Adipose tissue (tissue), 3 donors: ENCODE measurements around the gene TYSND1. TPM values are rescaled to one million over a fixed set of nuclear protein-coding genes. Genes with fewer than 3 reads are reported as not detected.
"Not testable (repeated sequence)": the region's sequence is repeated elsewhere in the genome, so short reads cannot be mapped to it uniquely, and the experiment has no call there.

Experiments
- H3K27ac ChIP-seq: one replicate; pipeline ENCODE4 v1.5.1; 2013; ENCODE audit warnings: low read depth, low read length
- WGBS, 3 donors: extraction: QIAGEN DNeasy Blood & Tissue Kit; methylation state at CpG; one replicate each; pipeline ENCODE4 v1.1.7; 2013; 5-methylcytosine and 5-hydroxymethylcytosine counted together
- polyA plus RNA-seq, 3 donors: library from polyadenylated mRNA; stranded (reverse); fragments of 200-250 nt; gene quantifications; one replicate each; pipeline ENCODE4 v1.2.3, GENCODE V29; 2013
- donor health status: healthy with polysubstance abuse.
- donor health status: Bipolar disorder and iron deficiency.
- donor health status: healthy.

TYSND1 gene
- 10 to 100 TPM in 1 of 3 donors, 1 to 10 TPM in 2; 8.0 to 14.9 (median 9.6) TPM for polyA plus RNA-seq

DNA sequence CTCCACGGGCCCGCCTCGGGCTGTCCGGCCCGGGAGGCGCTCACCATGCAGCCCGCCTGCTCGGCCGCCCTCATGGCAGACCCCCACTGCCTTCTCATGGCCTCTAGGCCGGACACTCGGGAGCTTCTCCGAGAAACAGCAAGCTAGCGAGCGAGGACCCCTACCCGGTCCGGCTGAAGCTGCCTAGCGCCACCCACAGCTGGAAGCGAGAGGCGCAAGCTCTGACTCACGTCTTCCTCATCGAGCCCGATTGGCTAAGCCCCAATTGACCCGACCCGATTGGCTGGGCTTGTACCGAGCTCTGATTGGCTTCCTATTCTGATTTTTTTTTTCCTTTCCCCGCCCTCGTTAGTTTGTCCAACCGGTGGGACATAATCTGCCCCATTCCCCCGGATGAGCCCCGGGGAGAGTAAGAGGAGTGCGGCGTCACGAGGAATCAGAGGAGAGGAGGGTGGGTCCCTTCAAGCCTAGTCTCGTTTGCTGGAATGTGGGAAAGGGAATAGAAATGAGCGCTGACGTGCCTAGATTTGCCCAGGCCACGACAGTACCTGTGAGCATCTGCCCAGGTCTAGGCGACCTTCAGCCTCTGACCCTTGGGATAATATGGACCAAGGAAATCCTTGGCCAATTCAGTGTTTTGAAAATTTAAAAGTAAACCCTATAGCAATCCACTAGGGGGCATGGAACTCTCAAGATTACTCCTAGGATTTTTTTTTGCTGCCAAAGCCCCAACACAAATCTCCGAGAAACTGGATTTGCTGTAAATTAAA is at the start of gene TYSND1:
TYSND1 (minus strand) TSS at position 212 of the 770 bp plus-strand sequence; CDS start at position 98, 114 bp downstream.
- 1% methylated on average over 34 to 39 of the region's 39 CpGs for WGBS, 3 donors
- H3K27ac ChIP-seq, result peak within 1 kb of the TSS; percentile 0

DNA sequence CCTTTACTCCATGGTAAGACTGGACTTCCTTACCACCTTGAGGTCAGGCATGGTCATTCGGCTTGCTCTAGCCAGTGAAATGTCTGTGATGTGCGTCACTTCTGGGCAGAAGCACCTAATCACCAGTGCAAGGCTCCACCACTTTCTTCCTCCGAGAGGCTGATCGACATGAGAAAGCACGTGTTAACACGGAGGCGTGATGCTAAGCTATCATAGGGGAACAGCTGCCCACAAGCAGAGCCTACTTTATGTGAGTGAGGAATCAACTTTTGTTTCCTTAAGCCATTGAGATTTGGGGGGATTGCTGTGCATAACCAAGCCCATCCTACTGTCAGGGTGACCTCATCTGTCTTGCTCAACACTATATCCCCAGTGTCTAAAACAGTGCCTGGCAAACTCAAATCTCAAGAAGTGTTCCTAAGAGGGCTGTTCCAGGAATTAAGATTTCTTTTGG is 46.9 kb upstream of the TYSND1 start:
- H3K27ac ChIP-seq, result no peak overlapping the region
- WGBS, 3 donors, result 67 to 95% (median 88%) methylated on average over 7 of the region's 7 CpGs

DNA sequence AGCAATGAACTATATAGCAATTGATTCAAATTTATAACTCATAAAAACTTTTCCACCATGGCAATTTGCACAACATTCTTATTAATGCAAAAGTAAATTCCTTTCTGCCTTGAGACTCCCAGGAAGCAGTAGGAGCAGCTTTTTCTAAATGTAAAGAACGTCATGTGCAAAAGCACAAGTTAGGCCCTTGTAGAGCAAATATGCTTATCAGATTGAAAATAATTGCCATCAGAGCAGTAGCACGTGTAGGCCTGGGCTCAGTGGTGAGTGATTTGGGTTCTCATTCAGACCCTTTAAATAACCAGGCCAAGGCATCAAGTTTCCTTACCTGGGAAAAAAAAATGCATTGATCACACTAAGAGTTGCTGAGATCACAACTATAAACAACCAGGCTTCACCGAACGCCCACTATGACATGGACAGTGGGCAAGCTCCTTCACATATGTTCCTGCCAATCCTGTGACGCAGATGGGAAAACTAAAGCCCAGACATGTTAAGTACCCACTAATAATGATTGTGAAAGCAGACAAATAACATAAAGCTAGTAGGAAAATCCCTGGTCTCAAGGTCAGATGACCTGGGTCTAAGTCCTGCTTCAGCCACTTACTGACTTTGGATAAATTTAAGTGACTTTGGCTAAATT is 45.9 kb upstream of the TYSND1 start:
- H3K27ac ChIP-seq, result no peak overlapping the region
- WGBS, 3 donors, result 67 to 70% (median 69%) methylated on average over 5 of the region's 5 CpGs

- no peak overlapping the region for H3K27ac ChIP-seq
Observed at GRCh38 chr10:70191972-70192305, 45.4 kb upstream of the TYSND1 start.

DNA sequence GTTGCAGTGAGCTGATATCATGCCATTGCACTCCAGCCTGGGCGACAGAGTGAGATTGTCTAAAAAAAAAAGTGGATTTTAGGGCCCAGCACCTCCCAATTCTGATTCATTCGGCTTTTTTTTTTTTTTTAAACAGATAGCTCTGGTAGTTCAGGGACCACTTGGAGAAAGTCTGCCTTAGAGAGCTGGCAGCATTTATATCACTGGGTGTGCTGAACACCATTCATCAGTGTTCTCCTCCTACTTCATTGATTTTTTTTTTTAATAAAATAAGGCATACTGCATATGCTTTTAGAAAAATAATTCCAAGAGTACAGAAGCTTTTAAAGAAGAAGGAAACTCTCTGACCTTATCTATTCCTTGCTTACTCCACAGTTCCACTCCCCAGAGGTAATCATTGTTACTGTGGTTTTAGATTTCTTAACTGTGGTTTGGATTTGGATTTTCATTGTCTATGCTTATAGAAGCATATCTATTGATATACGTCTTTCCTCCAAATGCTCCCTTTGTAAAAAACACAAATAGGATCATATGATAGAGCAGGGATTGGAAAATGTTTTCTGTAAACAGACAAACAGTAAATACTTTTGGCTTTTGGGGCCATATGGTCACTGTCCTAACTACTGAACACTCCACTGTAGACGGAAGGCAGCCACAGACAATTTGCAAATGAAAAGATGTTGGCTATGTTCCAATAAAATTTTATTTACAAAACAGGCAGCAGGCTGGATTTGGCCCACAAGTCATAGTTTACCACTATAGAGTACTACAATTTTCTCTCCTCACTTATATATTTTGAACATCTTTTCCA is 44.9 kb upstream of the TYSND1 start:
- no peak overlapping the region for H3K27ac ChIP-seq
- WGBS, 3 donors, result 34 to 62% (median 45%) methylated on average over 4 of the region's 4 CpGs

DNA sequence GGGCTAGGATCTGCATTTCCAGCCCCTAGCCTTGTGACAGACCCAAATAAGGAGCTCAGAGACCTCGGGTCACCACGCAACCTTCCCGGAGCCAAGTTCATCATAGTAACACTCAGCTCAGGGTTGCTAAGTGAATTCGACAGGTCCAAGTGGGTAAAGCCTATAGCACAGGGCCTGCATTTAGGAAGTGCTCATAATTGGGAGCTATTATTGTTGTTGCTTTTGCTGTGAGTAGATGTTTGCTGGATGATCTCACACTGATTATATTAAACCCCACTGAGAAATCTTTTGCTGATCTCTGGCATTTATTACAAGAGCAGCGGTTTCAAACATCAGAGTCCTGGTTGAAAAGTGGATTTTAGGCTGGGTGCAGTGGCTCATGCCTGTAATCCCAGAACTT is 44.1 kb upstream of the TYSND1 start:
- WGBS, 3 donors, result 51 to 77% (median 74%) methylated on average over 5 of the region's 5 CpGs
- no peak overlapping the region for H3K27ac ChIP-seq

GRCh38 chr10:70190102-70190501 is 43.6 kb upstream of the TYSND1 start:
- WGBS, 3 donors, result 85 to 90% (median 87%) methylated on average over 8 of the region's 8 CpGs
- H3K27ac ChIP-seq, result no peak overlapping the region

DNA sequence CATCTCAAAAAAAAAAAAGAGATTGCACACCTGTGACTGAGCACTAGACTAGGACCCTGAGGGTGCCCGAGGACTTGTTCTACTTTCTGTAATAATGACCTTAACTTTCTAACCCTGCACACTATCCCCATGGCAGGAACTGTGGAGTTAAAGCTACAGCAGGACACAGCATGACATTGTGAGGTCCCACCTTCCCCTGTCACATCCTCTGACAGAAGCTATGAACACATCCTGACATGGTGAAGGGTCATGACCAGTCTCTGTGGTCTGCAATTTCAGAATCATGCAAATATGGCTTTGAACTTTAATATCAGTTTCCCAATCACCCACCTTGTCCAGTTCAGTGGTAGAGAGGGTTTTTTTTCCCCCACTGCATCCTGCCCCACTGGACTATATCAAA is 42.3 kb upstream of the TYSND1 start:
- 56 to 82% (median 81%) methylated on average over 1 of the region's 1 CpG for WGBS, 3 donors
- H3K27ac ChIP-seq, result no peak overlapping the region

DNA sequence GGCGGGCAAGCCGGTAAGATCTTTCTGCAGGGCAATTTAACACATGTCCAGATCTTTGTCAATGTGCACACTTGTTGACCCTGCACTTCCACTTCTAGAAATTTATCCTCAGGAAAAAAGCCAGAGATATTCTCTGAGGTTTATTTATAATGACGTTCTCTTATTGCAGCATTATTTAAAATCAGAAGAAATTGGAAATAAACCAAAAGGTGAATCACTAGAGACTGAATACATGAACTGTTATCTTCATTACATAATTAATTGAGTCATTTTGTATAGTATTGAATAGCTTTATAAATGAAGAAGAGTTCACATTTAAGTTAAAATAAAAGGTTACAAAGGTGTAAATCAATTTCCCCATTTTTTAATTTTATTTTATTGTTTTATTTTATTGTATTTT is 40.1 kb upstream of the TYSND1 start:
- no peak overlapping the region for H3K27ac ChIP-seq

GRCh38 chr10:70186090-70186489 is 39.6 kb upstream of the TYSND1 start:
- no peak overlapping the region for H3K27ac ChIP-seq
- WGBS, 3 donors, result 82 to 86% (median 84%) methylated on average over 5 of the region's 5 CpGs

More for the DNA sequence above, 40.1 kb upstream of the TYSND1 start:
- WGBS, 3 donors, result 62 to 80% (median 66%) methylated on average over 3 of the region's 3 CpGs

DNA sequence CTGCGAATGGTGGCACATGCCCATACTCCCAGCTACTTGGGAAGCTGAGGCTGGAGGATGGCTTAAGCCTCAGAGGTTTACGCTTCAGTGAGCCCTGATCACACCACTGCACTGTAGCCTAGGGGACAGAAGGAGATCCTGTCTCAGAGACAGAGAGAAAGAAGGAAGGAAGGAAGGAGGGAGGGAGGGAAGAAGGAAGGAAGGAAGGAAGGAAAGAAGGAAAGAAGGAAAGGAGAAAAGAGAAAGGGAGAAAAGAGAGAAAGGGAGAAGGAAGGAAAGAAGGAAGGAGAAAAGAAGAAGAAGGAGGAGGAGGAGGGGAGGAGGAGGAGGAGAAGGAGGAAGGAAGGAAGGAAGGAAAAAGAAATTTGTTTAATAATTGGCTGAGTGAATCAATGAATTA is 36.8 kb upstream of the TYSND1 start:
- 66 to 85% (median 80%) methylated on average over 2 of the region's 2 CpGs for WGBS, 3 donors
- no peak overlapping the region for H3K27ac ChIP-seq

GRCh38 chr10:70179209-70179608 is 32.7 kb upstream of the TYSND1 start:
- 89 to 95% (median 91%) methylated on average over 8 of the region's 8 CpGs for WGBS, 3 donors
- not testable (repeated sequence) for H3K27ac ChIP-seq

- WGBS, 3 donors, result 78 to 84% (median 81%) methylated on average over 4 of the region's 4 CpGs
- H3K27ac ChIP-seq, result no peak overlapping the region
Observed at GRCh38 chr10:70178139-70178725, 31.7 kb upstream of the TYSND1 start.

GRCh38 chr10:70176441-70176840 is 29.9 kb upstream of the TYSND1 start:
- 76 to 78% (median 76%) methylated on average over 6 of the region's 6 CpGs for WGBS, 3 donors
- no peak overlapping the region for H3K27ac ChIP-seq

DNA sequence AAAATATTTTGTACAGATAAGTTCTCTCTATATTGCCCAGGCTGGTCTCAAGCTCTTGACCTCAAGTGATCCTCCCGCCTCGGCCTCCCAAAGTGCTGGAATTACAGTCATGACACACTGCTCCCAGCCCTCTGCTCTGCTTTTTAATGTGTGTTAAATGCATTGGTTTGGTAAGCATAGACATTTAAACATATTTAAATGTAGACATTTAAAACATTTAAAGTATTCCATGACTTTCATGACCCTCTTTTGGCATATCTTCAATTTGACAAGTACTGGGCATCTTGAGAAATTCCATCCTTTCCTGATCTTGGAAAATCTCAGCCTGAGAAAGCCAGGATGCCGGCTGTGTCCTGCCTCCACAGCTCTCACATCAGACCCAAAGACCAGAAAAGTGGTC is 29.0 kb upstream of the TYSND1 start:
- 90 to 94% (median 92%) methylated on average over 3 of the region's 3 CpGs for WGBS, 3 donors
- H3K27ac ChIP-seq, result no peak overlapping the region

DNA sequence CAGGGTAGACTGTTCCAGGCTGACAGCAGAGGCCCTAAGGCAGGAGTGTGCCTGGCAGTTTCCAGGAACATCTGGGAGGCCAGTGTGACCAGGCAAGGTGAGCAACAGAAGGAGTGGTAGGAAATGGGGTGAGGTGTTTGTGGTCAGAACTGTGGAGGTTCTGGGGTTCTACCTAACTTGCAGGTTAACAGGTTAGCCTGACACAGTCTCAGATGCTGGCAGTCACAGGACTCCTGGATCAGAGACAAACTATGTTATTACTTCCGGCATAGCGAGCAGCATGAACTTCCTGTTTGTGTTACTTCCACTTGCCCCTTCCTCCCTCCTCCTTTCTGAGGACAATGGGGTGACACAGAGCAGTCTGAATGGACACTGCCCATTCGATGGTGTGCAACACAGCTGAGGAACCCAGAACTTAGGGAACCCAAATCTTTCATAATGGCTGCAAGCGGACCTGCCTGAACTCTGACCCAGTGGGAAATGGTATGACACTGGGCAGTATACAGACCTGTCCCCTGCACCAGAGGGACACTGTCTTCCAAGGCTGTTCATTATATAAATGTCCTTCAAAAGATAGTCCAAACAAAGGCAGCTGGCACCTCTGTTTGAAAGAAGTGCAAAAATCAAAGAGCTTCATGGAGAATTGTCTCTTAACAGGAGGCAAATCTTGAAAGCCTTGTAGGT is 27.7 kb upstream of the TYSND1 start:
- WGBS, 3 donors, result 38 to 43% (median 41%) methylated on average over 4 of the region's 4 CpGs
- no peak overlapping the region for H3K27ac ChIP-seq

DNA sequence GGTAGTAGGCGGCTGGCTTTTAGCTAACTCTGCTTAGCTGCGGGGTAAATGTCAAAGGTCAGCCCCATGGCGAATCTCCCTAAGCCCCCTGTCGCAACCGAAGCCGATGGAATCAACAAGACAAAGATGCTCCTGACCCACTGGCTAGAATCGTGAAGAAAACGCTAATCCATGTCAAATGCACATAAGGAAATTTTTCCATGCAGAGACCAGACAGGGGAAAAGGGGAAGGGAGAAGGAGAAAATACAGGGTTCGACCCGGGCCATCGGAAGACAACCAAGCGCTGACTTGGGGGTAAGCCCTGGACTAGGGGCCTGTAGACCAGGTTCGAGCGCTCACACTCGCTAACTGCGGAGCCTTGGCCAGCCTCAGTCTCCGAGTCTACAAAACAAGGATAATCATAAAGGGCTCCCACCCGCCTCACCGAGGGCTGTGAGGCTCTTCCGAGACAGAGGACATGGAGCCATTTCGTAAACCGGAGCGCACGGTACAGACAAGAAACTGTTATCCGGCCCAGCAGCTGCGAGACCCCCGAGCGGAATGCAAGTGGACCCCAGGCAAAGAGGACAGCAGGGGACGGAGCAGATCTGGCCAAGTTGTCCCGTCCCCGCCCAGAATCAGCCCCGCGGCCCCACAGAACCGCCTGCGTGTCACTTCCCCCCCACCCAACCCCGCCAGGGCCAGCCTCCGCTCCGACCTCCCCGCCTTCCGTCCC is 23.3 kb upstream of the TYSND1 start:
- WGBS, 3 donors, result 1% methylated on average over 33 to 40 of the region's 40 CpGs
- peak overlapping the region; percentile 63 for H3K27ac ChIP-seq

DNA sequence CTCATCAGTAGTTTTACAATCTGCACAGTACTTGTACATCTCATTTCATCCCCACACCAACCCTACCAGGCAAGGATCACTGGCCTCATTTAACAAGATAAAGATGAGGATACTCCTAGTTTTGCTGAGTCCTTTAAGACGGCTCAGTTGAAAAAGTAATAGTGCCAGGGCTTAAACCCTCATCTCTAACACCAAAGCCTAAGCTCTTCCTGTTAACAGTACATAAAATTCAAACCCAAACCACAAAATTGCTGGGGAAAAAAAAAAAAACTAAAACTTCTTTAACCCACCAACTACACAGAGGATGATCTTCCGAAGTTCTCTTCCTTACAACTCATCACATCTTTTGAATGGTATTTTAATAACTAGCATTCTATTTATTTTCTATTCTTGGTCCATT is 22.5 kb upstream of the TYSND1 start:
- no peak overlapping the region for H3K27ac ChIP-seq

More for the DNA sequence above, 22.5 kb upstream of the TYSND1 start:
- 18 to 42% (median 18%) methylated on average over 2 of the region's 2 CpGs for WGBS, 3 donors
